SK-N-SH treated with all-trans-retinoic acid at 6 μM for 48 hours (cell line): ENCODE measurements around the gene RNF2.

Experiments used
- ATAC-seq: fragments of 200-7000 bp; cut with Tn5 transposase; 3 replicates; pipeline ENCODE4 v1.9.1; 2020; ENCODE audit warnings: mild to moderate bottlenecking, moderate library complexity
- BACH2 ChIP-seq: fragments of 250-450 bp; sonication (Bioruptor Pico); IDR thresholded peaks from 2 replicates; pipeline ENCODE4 v1.9.0; 2021; ENCODE audit warnings: mild to moderate bottlenecking, borderline replicate concordance
- ESRRG ChIP-seq: fragments of 250-450 bp; sonication (Bioruptor Pico); IDR thresholded peaks from 2 replicates; pipeline ENCODE4 v1.6.1; 2021; ENCODE audit warnings: mild to moderate bottlenecking
- GLIS3 ChIP-seq: fragments of 250-450 bp; sonication (Bioruptor Pico); IDR thresholded peaks from 2 replicates; pipeline ENCODE4 v1.5.0; 2020; ENCODE audit warnings: mild to moderate bottlenecking, moderate library complexity
- OSR1 ChIP-seq: fragments of 250-450 bp; sonication (Bioruptor Pico); IDR thresholded peaks from 2 replicates; pipeline ENCODE4 v1.8.0; 2022; ENCODE audit warnings: moderate library complexity, mild to moderate bottlenecking, inconsistent platforms
- PPARA ChIP-seq: fragments of 250-450 bp; sonication (Bioruptor Pico); IDR thresholded peaks from 2 replicates; pipeline ENCODE4 v1.5.0; 2020; ENCODE audit warnings: mild to moderate bottlenecking, borderline replicate concordance
- RARB ChIP-seq: fragments of 250-450 bp; sonication (Bioruptor Pico); IDR thresholded peaks from 2 replicates; pipeline ENCODE4 v1.8.0; 2021; ENCODE audit warnings: mild to moderate bottlenecking, moderate library complexity
- SNAI2 ChIP-seq: fragments of 250-450 bp; sonication (Bioruptor Pico); IDR thresholded peaks from 2 replicates; pipeline ENCODE4 v1.5.0; 2020; ENCODE audit warnings: mild to moderate bottlenecking, moderate library complexity
- TCF4 ChIP-seq: fragments of 250-450 bp; sonication (Bioruptor Pico); IDR thresholded peaks from 2 replicates; pipeline ENCODE4 v1.8.0; 2021; ENCODE audit warnings: mild to moderate bottlenecking, moderate library complexity, borderline replicate concordance
- TOX ChIP-seq: fragments of 250-450 bp; sonication (Bioruptor Pico); IDR thresholded peaks from 2 replicates; pipeline ENCODE4 v1.8.0; 2021; ENCODE audit warnings: mild to moderate bottlenecking, moderate library complexity, borderline replicate concordance
- ZC3H10 ChIP-seq: fragments of 250-450 bp; sonication (Bioruptor Pico); IDR thresholded peaks from 2 replicates; pipeline ENCODE4 v1.5.1; 2021; ENCODE audit warnings: mild to moderate bottlenecking, moderate library complexity
- ZFP3 ChIP-seq: fragments of 250-450 bp; sonication (Bioruptor Pico); IDR thresholded peaks from 2 replicates; pipeline ENCODE4 v1.5.0; 2020; ENCODE audit warnings: mild to moderate bottlenecking, moderate library complexity
- ZFP30 ChIP-seq: fragments of 450-650 bp; formaldehyde crosslinking; IDR thresholded peaks from 2 replicates; pipeline ENCODE4 v1.5.0; 2022; ENCODE audit warnings: mild to moderate bottlenecking, moderate library complexity
- ZNF565 ChIP-seq: fragments of 450-650 bp; formaldehyde crosslinking; conservative IDR thresholded peaks from 2 replicates; pipeline ENCODE4 v1.5.0; 2020; ENCODE audit warnings: low read depth, mild to moderate bottlenecking, moderate library complexity
- ZNF70 ChIP-seq: fragments of 450-650 bp; formaldehyde crosslinking; IDR thresholded peaks from 2 replicates; pipeline ENCODE4 v1.5.0; 2020; ENCODE audit warnings: mild to moderate bottlenecking, moderate library complexity
- ZNF8 ChIP-seq: fragments of 450-650 bp; formaldehyde crosslinking; IDR thresholded peaks from 2 replicates; pipeline ENCODE4 v1.5.0; 2020; ENCODE audit warnings: mild to moderate bottlenecking, moderate library complexity
- TF ChIP-seq, protein P1 (sequence below): fragments of 250-450 bp; sonication (Bioruptor Pico); IDR thresholded peaks from 2 replicates; pipeline ENCODE4 v1.8.0; 2021; ENCODE audit warnings: low read depth, mild to moderate bottlenecking, moderate library complexity, borderline replicate concordance
- TF ChIP-seq, protein P2 (sequence below): fragments of 250-450 bp; sonication (Bioruptor Pico); IDR thresholded peaks from 2 replicates; pipeline ENCODE4 v1.5.0; 2020; ENCODE audit warnings: mild to moderate bottlenecking, moderate library complexity
- TF ChIP-seq, protein P3 (sequence below): fragments of 250-450 bp; sonication (Bioruptor Pico); IDR thresholded peaks from 2 replicates; pipeline ENCODE4 v1.8.0; 2020; ENCODE audit warnings: mild to moderate bottlenecking, moderate library complexity, borderline replicate concordance
- TF ChIP-seq, protein P4 (sequence below): fragments of 250-450 bp; sonication (Bioruptor Pico); IDR thresholded peaks from 2 replicates; pipeline ENCODE4 v1.5.1; 2020; ENCODE audit warnings: low read depth, mild to moderate bottlenecking, moderate library complexity

The RNF2 gene

DNA sequence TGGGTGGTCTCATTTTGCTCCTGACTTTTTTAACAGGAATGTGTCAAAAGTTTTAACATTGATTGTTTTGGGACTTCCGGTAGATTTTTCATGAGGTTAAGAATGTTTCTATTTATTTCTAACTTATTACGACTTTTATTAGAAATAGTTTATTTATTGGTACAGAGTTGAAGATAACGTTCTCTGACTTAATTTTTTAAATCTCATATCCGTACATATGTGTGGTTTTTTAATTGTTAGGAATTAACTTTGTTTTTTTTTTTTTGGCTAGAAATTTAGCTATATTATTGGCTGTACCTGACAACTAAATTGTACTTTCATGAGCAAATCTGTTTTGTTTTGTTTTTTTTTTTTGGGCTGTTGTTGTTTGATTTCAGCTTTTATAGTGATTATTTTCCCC is 32.0 kb downstream of the RNF2 start:
- ATAC-seq: no peak
- TF ChIP-seq ESRRG (CRISPR knock-in tag) (no peak), ZC3H10 (no peak), ZFP3 (CRISPR knock-in tag) (no peak), BACH2 (CRISPR knock-in tag) (no peak), ZFP30 (no peak), TOX (CRISPR knock-in tag) (no peak), GLIS3 (CRISPR knock-in tag) (no peak), ZNF8 (CRISPR knock-in tag) (no peak)
- TF ChIP-seq, protein P1, sequence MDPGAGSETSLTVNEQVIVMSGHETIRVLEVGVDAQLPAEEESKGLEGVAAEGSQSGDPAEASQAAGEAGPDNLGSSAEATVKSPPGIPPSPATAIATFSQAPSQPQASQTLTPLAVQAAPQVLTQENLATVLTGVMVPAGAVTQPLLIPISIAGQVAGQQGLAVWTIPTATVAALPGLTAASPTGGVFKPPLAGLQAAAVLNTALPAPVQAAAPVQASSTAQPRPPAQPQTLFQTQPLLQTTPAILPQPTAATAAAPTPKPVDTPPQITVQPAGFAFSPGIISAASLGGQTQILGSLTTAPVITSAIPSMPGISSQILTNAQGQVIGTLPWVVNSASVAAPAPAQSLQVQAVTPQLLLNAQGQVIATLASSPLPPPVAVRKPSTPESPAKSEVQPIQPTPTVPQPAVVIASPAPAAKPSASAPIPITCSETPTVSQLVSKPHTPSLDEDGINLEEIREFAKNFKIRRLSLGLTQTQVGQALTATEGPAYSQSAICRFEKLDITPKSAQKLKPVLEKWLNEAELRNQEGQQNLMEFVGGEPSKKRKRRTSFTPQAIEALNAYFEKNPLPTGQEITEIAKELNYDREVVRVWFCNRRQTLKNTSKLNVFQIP (CRISPR knock-in tag): no peak
- TF ChIP-seq, protein P2, sequence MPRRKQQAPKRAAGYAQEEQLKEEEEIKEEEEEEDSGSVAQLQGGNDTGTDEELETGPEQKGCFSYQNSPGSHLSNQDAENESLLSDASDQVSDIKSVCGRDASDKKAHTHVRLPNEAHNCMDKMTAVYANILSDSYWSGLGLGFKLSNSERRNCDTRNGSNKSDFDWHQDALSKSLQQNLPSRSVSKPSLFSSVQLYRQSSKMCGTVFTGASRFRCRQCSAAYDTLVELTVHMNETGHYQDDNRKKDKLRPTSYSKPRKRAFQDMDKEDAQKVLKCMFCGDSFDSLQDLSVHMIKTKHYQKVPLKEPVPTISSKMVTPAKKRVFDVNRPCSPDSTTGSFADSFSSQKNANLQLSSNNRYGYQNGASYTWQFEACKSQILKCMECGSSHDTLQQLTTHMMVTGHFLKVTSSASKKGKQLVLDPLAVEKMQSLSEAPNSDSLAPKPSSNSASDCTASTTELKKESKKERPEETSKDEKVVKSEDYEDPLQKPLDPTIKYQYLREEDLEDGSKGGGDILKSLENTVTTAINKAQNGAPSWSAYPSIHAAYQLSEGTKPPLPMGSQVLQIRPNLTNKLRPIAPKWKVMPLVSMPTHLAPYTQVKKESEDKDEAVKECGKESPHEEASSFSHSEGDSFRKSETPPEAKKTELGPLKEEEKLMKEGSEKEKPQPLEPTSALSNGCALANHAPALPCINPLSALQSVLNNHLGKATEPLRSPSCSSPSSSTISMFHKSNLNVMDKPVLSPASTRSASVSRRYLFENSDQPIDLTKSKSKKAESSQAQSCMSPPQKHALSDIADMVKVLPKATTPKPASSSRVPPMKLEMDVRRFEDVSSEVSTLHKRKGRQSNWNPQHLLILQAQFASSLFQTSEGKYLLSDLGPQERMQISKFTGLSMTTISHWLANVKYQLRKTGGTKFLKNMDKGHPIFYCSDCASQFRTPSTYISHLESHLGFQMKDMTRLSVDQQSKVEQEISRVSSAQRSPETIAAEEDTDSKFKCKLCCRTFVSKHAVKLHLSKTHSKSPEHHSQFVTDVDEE (CRISPR knock-in tag): no peak
- TF ChIP-seq, protein P3, sequence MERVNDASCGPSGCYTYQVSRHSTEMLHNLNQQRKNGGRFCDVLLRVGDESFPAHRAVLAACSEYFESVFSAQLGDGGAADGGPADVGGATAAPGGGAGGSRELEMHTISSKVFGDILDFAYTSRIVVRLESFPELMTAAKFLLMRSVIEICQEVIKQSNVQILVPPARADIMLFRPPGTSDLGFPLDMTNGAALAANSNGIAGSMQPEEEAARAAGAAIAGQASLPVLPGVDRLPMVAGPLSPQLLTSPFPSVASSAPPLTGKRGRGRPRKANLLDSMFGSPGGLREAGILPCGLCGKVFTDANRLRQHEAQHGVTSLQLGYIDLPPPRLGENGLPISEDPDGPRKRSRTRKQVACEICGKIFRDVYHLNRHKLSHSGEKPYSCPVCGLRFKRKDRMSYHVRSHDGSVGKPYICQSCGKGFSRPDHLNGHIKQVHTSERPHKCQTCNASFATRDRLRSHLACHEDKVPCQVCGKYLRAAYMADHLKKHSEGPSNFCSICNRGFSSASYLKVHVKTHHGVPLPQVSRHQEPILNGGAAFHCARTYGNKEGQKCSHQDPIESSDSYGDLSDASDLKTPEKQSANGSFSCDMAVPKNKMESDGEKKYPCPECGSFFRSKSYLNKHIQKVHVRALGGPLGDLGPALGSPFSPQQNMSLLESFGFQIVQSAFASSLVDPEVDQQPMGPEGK (CRISPR knock-in tag): no peak
- TF ChIP-seq, protein P4, sequence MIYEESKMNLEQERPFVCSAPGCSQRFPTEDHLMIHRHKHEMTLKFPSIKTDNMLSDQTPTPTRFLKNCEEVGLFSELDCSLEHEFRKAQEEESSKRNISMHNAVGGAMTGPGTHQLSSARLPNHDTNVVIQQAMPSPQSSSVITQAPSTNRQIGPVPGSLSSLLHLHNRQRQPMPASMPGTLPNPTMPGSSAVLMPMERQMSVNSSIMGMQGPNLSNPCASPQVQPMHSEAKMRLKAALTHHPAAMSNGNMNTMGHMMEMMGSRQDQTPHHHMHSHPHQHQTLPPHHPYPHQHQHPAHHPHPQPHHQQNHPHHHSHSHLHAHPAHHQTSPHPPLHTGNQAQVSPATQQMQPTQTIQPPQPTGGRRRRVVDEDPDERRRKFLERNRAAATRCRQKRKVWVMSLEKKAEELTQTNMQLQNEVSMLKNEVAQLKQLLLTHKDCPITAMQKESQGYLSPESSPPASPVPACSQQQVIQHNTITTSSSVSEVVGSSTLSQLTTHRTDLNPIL: no peak

DNA sequence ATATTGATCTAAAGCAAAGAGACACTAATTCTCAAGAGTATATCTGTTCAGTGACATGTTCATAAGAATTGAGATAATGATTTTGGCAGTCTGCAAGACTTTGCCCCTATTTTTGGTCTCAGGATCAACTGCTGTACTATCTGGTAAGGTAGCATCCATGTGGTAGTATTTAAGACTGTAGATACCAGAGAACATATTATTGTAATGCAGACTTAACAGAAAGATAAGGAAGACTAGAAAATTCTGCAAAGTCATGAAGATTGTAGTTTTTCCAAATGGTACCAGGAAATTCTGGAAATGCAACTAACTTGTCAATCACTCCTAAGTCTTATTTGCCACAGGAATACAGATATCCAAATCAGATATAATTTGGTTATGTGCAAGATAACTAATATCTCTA is 35.1 kb downstream of the RNF2 start:
- TF ChIP-seq ESRRG (CRISPR knock-in tag) (no peak), OSR1 (CRISPR knock-in tag) (no peak), TCF4 (CRISPR knock-in tag) (no peak), ZC3H10 (no peak), ZNF8 (CRISPR knock-in tag) (no peak), PPARA (CRISPR knock-in tag) (no peak), ZNF565 (CRISPR knock-in tag) (no peak), RARB (CRISPR knock-in tag) (no peak), ZFP3 (CRISPR knock-in tag) (no peak), ZNF70 (CRISPR knock-in tag) (no peak), SNAI2 (CRISPR knock-in tag) (no peak)
- TF ChIP-seq, protein P1 (CRISPR knock-in tag): no peak
- TF ChIP-seq, protein P3 (CRISPR knock-in tag): no peak
- TF ChIP-seq, protein P2 (CRISPR knock-in tag): no peak
- TF ChIP-seq, protein P4: no peak
- TF ChIP-seq, all 23 proteins: peak for 0
- ATAC-seq: no peak
